HS-5 (cell line): ENCODE measurements around the gene CELSR1.

ENCODE experiments used
- DNase-seq: peaks from one replicate; pipeline ENCODE4 v3.0.0-alpha.2; 2012; ENCODE audit warnings: low read depth

CELSR1 gene

DNA sequence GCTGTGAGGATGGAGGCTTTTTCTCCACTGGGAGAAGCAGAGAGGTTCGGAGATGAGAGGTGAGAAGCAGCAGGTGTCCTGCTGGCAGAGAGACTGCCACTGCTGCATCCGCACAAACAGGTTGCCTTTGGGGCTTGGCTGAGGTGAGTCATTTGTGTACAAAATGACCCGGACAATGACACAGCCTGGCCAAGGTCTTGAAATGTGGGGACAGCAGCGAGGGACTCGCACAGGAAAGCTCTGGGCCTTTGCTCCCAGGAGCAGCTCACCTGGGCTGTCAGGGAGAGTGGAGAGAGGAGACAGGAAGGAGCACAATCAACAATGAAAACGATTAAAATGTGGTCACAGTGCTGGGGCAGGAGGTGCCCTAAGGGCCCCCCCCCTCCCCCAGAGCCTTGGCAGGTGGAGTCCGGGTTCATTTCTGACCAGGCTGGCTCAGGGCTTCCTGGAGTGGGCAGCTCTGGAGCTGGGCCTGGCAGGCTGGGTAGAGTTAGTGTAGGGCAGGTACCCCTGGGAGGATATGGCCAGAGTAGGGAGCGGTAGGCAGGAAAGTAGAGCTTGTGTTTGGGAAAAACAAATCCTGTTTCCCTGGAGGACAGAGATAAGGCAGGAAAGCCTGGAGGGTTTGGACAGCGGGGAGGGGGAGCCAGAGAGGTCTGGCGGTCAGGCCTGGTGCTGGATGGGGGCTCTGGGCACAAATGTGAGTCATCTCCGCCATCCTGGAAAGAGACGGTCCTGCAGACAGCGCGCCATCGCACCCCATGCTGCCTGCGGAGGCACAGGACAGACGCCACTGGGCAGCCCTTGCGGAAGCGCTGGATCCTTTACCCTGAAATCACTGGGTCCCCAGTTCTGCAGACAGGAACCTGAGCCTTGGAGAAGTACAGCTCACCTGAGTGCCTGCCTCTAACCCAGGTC lies 37.8 kb upstream of the CELSR1 start:
- DNase-seq: no peak

DNA sequence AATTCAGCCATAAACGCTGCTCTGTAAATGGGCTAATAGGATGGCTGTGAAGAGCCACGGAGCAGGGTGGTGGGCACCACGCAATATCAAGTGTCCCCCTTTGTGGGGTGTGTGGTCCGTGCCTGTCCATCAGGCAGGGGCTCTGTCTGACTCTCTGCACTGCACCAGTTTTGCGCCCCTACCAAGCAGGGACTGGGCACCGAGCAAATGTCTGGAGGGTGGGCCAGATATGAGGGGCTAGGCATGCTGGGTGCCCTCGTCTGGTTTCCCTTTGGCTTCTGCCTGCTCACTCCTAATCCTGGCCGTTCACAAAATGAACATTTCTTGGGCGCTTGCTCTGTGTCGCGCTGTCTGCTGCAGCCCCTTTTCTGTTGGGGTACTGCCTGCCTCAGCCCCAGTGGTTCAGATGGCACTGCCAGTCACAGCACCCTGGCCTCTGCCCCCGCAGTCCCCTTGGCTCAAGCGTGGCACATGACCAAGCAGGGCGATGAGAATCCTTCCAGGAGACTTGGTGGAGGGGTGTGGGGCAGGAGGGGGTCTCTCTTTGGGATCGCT lies 37.1 kb upstream of the CELSR1 start:
- DNase-seq: no peak

DNA sequence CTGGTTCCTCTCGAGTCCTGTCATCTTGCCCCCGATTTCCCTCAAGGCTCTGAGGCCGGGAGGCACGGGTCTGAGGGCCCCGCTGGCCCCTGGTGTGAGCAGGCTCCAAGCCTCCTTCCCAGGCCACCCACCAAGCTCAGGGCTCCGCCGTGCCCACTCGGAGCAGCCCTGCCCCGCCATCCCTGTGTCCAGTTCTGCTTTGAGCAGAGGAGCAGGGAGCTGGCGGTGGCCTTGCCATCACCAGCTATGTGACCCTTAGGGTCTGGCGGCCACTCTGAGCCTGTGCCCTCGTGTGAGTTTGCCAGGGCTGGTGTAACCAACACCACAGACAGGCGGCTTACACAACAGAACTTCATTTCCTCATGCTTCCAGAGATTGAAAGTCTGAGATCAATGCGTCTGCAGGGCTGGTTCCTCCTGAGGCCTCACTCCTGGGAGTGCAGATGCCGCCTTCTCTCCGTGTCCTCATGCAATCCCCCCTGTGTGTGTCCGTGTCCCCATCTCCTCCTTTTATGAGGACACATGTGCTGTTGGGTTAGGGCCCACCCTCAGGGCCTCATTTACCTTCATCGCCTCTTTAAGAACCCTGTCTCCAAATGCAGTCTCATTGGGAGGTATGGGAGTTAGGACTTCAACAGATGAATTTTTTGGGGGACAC lies 36.5 kb upstream of the CELSR1 start:
- DNase-seq: no peak

DNA sequence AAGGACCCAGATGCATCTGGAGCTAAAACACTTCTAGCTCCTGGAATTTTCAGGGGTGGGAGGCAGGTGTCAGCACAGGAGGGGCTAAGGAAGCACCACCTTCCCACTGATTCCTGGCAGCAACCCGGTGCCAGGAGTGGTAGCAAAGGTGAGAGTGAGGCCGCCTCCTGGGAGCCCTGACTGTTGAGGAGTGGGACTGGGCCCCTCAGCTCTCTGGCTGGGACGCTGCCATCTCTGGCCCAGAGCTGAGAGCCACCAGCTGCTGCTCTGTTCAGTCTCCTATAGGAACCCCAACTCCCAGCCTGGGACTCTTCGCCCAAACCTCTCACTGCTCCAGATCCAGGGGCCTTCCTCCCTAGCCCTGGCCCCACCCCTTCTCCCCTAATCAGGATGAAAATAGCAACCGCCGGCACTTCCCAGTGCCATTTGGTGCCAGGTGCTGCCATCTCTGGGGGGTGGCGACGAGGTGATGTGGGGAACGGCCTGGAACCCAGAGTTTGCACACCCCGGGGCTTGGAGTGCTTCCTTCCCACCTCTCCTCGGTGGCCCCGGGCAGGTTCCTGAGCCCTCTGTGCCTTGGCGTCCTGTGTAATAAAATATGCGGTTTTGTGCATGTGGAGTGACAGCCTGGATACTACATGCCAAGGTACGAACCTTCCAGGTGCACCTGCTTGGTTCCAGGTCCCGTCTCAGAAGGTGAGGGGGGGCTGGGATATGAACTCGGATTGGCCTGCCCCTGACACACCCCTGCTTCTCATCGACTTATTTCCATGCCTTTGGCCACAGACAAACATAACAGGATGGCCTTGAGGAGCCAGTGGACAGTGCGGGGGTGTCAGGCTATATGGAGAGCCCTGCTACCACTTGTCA lies 35.7 kb upstream of the CELSR1 start:
- no peak for DNase-seq

DNA sequence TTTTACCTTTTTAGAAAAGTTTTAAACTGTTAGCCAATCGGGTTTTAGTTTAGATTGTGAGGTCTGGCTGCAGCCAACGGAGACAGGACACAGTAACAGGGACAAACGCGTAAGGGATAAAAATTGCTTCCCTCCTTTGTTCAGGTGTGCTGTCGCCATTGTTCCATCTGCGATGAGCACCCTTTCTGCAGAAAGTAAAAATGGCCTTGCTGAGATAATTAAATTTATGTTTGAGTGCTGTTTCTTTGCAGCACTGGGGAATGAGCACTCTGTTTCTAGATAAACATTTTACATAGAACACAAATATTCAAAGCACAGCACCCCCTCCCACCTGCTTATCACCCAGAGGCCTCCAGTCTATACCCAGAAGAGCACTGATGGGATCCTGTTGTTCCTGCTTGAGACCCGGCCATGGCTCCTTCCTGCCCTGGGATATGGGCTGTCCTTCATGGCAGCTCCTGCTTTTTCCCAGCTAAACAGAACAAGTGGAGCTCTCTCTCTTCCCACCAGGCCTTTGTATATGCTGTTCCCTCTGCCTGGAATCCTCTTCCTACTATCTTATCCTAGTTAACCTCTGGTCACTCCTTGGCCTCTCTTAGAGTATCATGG lies 34.3 kb upstream of the CELSR1 start:
- DNase-seq: no peak

DNA sequence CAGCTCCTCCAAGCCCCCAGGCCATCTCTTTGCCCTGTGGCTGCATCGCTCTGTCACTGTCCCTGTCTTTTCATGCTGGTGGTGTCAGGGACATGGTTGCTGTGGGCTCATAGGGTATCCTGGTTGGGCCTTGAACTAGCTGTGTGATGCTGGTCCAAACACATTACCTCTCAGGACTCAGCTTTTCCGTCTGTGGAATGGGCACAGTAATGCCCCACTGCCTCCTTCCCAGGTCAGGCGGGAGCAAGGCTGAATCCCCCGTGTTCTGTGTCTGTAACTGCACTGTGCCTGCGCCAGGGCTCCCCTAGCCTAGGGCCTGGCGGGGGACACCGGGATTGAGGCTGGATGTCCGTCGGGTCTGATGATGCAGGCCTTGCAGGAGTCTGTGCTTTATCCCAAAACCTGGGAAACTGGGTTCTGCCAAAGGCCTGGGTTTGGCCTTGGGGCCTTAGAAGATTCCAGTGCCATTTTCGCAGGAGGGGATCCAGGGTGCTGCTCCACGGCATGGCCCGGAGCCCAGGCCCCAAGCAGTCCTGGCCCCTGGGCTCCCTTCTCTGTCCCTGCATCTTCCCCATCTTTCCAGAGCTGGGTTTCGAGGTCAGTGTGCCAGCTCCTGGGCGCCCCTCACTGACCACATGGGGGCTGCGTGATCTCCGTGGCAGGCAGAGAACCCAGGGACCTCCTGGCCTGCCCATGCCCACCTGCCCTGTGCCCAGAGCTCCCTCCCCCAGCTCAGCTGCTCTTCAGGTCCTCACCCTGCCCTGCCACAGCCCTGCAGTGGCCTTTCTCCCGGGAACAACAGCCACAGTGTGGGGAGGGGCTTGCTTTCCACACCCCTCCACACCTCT lies 32.7 kb upstream of the CELSR1 start:
- DNase-seq: no peak

DNA sequence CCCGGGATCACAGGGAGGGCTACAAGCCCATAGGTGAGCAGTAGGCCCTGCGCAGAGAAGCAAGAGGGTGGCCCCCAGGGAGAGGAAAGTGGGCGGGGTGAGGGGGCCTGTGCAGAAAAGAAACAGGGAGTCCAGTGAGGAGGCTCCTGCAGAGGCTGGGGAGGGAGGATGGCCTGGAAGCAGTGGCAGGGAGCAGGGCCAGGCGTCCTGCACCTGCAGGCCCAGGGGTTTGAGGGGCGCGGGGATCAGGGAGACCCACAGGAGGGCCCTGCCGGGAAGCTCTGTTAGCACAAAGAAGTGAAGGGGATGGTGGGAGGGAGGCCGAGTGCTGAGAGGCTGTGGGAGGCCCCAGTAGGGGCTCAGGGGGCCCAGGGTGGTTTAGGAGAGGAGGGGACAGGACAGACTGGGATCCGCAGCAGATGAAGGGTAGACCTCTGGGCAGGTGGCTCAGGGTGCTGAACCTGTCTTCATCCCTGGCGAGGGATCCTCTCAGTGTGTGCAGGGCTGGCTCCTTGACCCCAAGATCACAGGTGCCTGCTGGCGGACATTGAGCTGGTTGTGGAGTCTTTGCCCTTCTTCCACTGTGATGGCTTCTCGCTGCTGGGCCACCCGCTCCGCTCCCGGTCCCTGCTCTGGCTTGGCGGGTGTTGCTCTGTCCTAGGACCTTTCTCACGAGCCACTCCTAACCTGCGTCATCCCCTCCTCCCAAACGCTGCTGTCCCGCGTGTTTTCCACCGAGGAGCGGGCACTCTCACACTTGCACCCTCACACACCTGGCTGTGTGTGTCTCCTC lies 31.8 kb upstream of the CELSR1 start:
- DNase-seq: no peak

DNA sequence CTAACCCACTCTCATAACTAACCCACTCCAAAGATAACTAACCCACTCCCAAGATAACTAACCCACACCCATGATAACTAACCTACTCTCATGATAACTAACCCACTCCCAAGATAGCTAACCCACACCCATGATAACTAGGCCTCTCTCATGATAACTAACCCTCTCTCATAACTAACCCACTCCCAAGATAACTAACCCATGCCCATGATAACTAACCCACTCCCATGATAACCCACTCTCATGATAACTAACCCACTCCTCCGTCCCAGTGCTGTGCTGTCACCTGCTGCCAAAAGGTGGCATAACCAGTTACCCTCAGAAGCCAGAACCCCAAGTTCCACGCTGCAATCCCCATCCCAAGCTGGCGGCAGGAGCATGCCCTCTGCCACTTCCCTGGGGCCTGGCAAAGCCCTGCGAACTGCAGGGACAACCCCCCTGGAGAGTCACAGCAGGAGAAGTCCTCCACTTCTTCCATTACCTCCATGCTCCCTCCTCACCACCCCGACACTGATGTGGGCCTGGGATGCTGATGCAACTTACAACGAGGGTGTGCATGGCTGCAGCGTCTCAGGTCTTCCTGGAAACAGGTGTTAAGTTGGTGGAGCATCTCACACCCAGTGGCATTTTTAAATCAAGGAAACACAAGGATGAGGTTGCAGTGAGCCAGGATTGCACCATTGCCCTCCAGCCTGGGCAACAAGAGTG lies 30.8 kb upstream of the CELSR1 start:
- DNase-seq: no peak

DNA sequence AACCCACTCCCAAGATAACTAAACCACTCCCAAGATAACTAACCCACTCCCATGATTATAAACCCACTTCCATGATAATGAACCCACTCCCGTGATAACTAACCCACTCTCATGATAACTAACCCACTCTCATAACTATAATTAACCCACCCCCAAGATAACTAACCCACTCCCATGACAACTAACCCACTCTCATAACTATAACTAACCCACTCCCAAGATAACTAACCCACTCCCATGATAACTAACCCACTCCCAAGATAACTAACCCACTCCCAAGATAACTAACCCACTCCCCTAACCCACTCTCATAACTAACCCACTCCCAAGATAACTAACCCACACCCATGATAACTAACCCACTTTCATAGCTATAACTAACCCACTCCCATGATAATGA lies 30.1 kb upstream of the CELSR1 start:
- no peak for DNase-seq

DNA sequence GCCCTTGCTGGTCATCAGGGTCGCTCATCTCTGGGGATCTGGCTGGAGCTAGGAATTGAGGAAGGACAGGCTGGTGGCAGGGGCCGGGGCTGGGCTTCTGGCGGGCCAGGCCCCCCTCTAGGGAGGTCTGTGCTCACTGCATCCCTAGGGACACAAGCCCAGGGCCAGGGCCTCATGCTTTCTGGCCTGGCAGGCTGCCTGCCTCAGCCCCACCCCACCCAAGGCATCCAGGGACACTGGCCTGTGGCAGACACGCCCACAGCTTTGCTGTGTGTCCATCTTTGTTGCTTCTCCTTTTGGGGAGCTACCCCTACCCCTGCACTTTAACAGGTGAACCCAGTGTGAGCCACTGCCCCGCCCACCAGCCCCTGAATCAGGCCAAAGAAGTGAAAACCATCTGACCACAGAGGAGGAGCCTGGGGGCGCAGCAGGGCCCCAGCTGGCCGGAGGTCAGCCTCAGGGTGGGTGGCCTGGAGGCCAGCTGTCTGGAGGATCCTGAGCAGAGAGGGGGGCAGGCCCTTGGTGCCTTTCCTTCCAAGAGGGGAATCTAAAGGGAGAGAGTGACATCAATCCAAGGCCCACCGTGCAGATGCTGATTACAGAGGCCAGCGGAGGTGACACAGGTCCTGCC lies 26.8 kb upstream of the CELSR1 start:
- no peak for DNase-seq

DNA sequence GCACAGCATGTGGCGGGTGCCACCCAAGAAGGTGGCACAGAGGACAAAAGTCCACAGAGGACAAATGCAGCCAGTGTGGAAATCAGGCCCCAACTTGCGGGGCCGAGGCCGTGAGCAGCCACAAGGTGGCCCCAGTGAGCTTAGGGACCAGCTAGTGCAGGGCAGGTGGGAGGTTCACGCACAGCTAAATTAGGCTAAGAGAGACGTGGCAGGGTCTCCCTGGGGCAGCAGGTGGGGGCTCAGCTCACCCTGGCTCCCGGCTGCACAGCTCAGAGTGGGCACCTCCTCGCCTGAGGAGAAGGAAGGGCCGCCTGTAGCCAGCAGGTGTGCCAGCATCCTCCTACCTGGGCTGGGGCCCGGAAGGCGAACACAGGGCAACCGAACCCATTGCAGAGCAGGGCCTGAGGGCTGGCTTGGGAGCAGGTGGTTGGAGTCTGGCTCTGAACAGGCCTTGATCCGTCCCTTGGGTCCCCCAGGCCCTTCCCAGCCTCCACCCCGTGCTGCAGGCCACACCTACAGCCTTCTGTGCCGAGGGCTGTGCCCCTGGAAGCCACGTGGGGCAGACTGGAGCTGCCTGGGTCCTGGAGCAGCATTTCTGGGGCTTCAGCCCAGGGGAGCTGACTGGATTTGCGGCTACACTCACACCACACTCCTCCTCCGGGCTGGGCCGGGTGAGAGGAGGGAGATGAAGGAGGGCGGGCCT lies 26.1 kb upstream of the CELSR1 start:
- DNase-seq: no peak

DNA sequence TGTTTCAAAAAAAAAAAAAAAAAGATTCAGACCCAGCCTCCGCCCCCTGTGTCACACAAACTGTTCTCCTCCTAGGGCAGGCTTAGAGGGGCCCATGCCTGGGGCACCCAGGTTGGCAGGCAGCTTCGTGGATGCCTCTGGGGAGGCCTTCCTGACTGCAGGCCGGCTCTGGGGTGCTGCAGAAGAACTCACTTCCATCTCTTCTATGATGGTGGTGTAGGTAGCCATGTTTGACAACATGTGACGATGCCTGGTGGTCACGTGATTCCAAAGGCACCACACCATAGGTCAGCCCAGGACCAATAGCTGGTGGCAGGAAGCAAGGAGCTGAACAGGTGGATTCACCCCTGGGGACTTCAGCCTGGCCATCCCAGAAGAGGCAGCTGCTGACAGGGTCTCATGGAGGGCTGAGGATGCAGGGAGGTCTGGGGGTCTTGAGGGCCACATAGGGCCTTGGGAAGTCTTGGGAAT lies 24.1 kb upstream of the CELSR1 start:
- DNase-seq: no peak

DNA sequence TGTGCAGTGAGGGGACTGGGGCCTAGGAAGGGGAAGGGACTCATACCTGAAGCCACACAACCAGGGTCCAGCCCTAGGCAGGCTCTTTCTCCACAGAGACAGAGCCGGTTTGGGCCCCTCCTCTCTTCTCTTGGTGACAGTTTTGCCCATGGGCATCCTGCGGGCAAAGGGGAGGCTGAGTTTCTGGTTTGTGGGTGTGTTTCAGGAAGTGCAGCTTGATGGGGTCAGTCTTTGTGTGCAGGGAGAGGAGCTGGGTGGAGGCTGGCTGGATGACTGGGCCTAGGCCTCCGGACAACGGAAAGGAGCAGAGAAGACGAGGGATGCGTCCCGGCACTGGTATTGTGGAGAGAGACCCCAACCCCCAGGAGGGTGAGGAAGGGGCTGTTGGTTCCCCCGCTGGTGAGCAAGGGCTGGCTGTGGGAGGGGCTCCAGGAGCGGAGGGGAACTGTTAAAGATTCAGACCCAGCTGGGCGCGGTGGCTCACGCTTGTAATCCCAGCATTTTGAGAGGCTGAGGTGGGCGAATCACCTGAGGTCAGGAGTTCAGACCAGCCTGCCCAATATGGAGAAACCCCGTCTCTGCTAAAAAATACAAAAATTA lies 23.4 kb upstream of the CELSR1 start:
- no peak for DNase-seq

DNA sequence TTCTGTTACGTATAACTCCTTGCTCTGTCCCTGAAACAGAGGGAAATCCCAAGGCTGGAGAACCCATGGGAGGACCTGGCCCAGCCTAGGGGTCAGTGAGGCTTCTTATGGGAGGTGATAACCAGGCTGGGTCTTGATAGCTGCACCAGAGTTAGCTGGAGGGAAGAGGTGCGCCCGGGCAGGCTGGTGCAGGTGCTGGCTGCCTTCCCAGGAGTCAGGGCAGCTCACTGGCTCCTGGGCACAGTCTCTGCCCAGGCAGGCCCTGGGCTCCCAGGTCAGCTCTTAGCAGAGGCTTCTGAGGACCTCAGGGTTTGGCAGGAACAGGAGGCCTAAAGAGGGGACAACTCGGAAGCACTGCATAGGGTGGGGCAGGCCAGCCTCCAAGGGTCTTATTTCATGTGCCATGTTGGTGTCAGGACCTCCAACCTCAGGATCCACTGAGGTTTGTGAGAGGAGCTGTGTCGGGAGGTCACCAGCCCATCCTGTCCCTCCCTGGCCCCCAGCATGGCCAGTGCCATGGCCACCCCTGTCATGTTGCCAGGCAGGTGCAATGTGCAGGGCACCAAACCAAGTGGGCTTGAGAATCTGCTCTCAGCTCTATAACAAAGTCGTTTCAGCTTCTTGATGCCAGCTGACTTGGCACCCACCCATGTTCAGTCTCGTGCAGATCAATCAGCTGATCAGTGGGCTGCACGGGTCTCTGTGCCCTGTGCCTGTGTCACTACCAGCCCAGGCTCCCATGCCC lies 20.5 kb upstream of the CELSR1 start:
- DNase-seq: no peak

DNA sequence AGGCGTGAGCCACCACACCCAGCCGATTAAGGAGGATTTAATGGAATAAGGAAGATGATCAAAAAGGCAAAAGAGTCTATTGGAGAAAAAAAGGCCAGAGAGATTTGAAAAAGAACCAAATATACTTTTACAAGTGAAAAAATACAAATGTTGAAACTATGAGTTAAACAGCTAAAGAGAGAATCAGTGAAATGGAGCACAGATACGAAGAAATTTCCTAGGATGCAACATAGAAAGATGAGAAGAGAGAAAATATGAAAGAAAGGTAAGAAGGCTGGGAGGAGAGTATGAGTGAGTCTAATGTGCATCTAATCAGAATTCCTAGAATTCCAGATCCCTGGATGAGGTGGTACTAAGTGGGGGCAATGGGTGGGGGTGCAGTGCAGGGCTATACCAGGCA lies 19.4 kb upstream of the CELSR1 start:
- no peak for DNase-seq

DNA sequence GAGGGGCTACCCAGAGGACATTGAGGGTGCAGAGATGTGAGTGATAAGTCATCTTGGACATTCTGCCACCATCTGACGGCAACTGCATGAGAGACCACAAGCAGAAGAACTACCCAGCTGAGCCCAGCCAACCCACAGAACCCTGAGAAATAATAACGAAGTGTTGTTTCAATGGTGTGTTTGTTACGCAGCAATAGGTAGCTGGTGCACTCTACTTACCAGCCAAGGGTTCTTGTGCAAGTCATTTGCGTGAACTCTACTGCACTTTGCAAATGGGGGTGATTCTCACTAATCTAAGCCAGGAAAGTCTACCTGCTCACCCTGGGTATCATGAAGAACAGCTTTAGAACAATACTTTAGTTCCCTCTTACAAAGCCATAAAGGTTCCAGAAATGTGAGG lies 15.8 kb upstream of the CELSR1 start:
- DNase-seq: no peak

DNA sequence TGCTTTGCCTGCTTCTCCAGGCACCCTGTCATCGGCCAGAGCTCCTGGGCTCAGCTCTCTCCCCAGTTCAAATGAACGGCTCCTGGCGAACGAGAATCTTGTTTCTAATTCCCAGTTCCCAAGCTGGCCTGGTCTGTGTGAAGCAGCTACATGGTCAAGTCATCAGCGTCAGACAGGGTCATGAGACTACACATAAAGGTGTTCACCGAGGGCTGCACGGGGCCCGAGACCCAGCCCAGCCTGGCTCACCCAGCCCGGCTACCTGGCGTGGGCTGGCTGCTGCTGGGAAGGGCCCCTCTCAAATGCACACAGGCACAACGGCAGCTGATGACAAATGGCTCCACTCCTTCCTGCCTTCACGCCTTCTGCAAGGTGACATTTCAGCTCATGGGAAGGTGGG lies 14.6 kb upstream of the CELSR1 start:
- DNase-seq: no peak
